ENCODE results near the gene GNAT2.

Gene GNAT2

GRCh38 chr1:109624201-109625010, 5.0 kb upstream of the GNAT2 start:
- no peak for DNase-seq (ENCODE audit: extremely low read depth, insufficient read length)
- no peak overlapping the region for H3K4me3 ChIP-seq (replicated peaks; ENCODE audit: low read depth, low read length)
- peaks cover 22% of the 10 kb centered on the region for H3K36me3 ChIP-seq (ENCODE audit: control insufficient read depth, insufficient read depth, low read length)
- H3K27me3 ChIP-seq (replicated peaks; ENCODE audit: control insufficient read depth, insufficient read depth, low read length), result no peaks in the 10 kb centered on the region
- TF ChIP-seq, protein P1, sequence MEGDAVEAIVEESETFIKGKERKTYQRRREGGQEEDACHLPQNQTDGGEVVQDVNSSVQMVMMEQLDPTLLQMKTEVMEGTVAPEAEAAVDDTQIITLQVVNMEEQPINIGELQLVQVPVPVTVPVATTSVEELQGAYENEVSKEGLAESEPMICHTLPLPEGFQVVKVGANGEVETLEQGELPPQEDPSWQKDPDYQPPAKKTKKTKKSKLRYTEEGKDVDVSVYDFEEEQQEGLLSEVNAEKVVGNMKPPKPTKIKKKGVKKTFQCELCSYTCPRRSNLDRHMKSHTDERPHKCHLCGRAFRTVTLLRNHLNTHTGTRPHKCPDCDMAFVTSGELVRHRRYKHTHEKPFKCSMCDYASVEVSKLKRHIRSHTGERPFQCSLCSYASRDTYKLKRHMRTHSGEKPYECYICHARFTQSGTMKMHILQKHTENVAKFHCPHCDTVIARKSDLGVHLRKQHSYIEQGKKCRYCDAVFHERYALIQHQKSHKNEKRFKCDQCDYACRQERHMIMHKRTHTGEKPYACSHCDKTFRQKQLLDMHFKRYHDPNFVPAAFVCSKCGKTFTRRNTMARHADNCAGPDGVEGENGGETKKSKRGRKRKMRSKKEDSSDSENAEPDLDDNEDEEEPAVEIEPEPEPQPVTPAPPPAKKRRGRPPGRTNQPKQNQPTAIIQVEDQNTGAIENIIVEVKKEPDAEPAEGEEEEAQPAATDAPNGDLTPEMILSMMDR (IDR thresholded peaks at IDR 0.05; ENCODE audit: insufficient read depth, low read length, poor library complexity, severe bottlenecking), result no peak

DNA sequence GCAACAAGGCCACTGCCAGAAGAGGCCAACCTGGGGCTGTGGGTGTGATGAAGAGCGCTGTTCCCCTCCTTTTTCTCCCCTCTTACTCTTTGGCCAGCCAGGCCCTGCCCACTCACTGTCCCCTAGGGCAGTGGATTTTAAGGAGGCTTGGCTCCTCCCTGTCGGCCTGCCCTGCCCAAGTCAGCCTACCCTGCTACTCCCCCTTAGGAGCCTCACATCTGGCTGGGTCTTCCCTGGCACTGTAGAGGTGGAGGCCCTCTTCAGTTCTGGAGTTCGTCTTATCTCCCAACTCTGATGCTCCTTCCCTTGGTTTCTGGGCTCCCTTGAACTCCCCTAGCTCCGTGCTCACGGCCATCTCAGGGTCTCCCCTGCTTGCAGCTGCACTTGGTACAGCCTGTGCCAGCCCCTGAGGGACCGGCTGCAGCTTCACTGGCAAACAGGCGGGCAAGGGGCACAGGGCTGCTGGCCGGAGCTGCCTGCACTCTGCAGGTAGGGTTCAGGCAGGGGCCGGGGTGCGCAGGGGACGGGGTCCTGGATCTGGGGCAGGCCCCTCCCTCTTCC, 4.3 kb upstream of the GNAT2 start:
- Histone ChIP-seq H3K27me3 (replicated peaks; ENCODE audit: control insufficient read depth, insufficient read depth, low read length) (no peaks in the 10 kb centered on the region), H3K4me3 (replicated peaks; ENCODE audit: low read depth, low read length) (no peak overlapping the region), H3K36me3 (ENCODE audit: control insufficient read depth, insufficient read depth, low read length) (peaks cover 15% of the 10 kb centered on the region)
- no peak for DNase-seq (ENCODE audit: extremely low read depth, insufficient read length)
- TF ChIP-seq, protein P1 (IDR thresholded peaks at IDR 0.05; ENCODE audit: insufficient read depth, low read length, poor library complexity, severe bottlenecking), result no peak

- TF ChIP-seq, protein P1 (IDR thresholded peaks at IDR 0.05; ENCODE audit: insufficient read depth, low read length, poor library complexity, severe bottlenecking), result no peak
- H3K27me3 ChIP-seq (replicated peaks; ENCODE audit: control insufficient read depth, insufficient read depth, low read length), result no peaks in the 10 kb centered on the region
- DNase-seq (ENCODE audit: extremely low read depth, insufficient read length), result no peak
- no peak overlapping the region for H3K4me3 ChIP-seq (replicated peaks; ENCODE audit: low read depth, low read length)
- H3K36me3 ChIP-seq (ENCODE audit: control insufficient read depth, insufficient read depth, low read length), result peaks cover 11% of the 10 kb centered on the region
Measured at GRCh38 chr1:109622895-109623294, 3.5 kb upstream of the GNAT2 start.

GRCh38 chr1:109622137-109622892, 2.9 kb upstream of the GNAT2 start:
- TF ChIP-seq, protein P1 (IDR thresholded peaks at IDR 0.05; ENCODE audit: insufficient read depth, low read length, poor library complexity, severe bottlenecking), result no peak
- no peak for DNase-seq (ENCODE audit: extremely low read depth, insufficient read length)
- no peak overlapping the region for H3K4me3 ChIP-seq (replicated peaks; ENCODE audit: low read depth, low read length)
- H3K27me3 ChIP-seq (replicated peaks; ENCODE audit: control insufficient read depth, insufficient read depth, low read length), result no peaks in the 10 kb centered on the region
- H3K36me3 ChIP-seq (ENCODE audit: control insufficient read depth, insufficient read depth, low read length), result peaks cover 6% of the 10 kb centered on the region; the same call in 1 of the 2 replicates

DNA sequence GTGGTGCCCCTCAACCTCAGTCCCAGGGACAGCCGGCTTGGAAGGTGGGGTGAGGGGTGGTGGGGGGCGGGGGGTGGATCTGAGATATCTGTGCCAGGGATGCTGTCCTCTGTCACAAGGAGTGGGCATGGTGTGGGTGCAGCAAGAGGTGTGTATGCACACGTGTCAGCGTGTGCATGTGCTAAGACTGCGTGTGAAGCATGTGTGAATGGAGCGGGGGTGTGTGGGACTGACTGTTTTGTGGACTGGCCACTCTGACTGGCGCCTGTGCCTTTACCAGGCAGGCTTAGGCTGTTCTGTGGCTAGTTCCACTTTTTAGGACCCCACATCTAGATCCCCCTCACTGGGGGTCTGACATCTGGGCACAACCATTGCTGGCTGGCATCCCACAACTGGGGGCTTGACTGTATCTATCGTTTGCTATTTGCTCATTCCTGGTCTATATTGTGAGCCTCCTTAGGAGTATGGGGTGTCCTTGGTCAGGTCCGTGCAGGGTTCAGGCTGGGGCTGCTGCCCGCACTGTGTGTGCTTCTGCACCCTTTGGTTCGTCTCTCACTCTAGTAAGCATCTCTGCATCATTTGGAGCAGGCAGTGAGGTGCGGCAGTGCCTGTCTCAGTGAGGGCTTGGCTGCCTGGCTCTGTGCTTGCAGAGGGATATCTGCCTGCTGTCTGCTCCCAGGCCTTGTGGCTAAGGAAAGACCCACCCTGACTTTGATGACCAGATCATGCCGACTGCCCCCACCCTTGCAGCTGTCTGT, 2.1 kb upstream of the GNAT2 start:
- TF ChIP-seq, protein P1 (IDR thresholded peaks at IDR 0.05; ENCODE audit: insufficient read depth, low read length, poor library complexity, severe bottlenecking), result no peak
- Histone ChIP-seq H3K36me3 (ENCODE audit: control insufficient read depth, insufficient read depth, low read length) (peaks cover under 1% of the 10 kb centered on the region; the same call in 1 of the 2 replicates), H3K27me3 (replicated peaks; ENCODE audit: control insufficient read depth, insufficient read depth, low read length) (no peaks in the 10 kb centered on the region), H3K4me3 (replicated peaks; ENCODE audit: low read depth, low read length) (peak overlapping the region; percentile 73)
- no peak for DNase-seq (ENCODE audit: extremely low read depth, insufficient read length)
